ENCODE measurements around the gene COL5A1.

Gene COL5A1

DNA sequence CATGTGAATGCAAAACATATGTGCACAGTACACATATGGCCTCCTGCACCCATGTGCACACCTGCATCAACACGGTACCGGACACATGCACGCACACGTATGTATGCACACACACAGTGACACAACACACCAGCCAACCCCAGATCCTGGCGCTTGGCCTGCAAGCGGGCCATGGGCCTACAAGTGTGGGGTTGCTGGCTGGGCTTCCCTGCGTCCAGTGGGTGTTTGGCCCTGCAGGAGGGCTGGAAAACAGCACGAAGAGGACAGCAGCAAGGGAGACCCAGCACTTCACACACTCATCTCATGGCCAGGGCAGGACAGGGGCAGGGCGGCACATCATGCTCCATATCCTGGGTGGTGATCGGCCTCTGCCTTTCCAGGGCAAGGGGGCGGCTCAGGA is 77.7 kb downstream of the COL5A1 start:
- ATAC-seq: no peak
- TF ChIP-seq GLIS3 (CRISPR knock-in tag; IDR thresholded peaks at IDR 0.05) (no peak), ISL1 (CRISPR knock-in tag; IDR thresholded peaks at IDR 0.05) (no peak), ZNF565 (CRISPR knock-in tag; conservative IDR thresholded peaks at IDR 0.05; ENCODE audit: low read depth) (no peak), SNAI2 (CRISPR knock-in tag; IDR thresholded peaks at IDR 0.05) (no peak), ZNF8 (CRISPR knock-in tag; IDR thresholded peaks at IDR 0.05) (no peak)

DNA sequence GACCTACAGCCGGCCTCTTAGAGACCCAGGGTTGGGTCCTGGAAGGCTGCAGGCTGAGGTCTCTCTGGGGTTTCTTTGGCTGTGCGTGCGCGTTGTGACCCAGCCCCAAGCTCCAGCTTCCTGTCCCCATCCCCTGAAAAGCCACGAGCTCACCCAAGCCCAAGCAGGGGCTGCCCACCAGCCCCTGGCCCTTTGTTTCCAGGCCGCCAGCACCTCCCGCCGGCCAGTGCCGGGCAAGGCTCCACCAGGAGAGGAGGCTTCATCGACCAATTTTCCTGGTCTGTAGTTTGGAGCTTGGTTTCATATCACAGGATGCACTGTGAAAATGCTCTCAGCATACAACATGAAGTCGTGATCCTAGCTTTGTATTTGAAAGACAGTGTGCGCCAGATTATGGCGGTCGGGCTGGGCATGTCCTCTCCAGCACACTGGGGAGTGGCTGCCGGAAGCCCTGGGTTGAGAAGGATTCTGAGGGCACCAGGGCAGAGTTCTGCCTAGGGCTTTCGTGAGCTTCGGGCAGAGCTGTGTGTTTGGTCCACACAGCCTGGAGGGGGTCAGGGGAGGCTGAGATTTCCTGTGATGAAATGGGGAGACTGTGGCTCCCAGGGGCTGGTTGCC is 78.6 kb downstream of the COL5A1 start:
- TF ChIP-seq ZFP3 (CRISPR knock-in tag; IDR thresholded peaks at IDR 0.05) (no peak), ARNTL (CRISPR knock-in tag; IDR thresholded peaks at IDR 0.05; ENCODE audit: borderline replicate concordance, low read depth) (no peak), OSR1 (CRISPR knock-in tag; IDR thresholded peaks at IDR 0.05) (no peak), ZC3H10 (CRISPR knock-in tag; IDR thresholded peaks at IDR 0.05) (no peak), SNAI2 (CRISPR knock-in tag; IDR thresholded peaks at IDR 0.05) (no peak), ZFP30 (CRISPR knock-in tag; IDR thresholded peaks at IDR 0.05) (no peak), ZNF8 (CRISPR knock-in tag; IDR thresholded peaks at IDR 0.05) (no peak), PPARA (CRISPR knock-in tag; IDR thresholded peaks at IDR 0.05; ENCODE audit: borderline replicate concordance) (no peak), RARB (CRISPR knock-in tag; IDR thresholded peaks at IDR 0.05) (no peak), CSDC2 (CRISPR knock-in tag; IDR thresholded peaks at IDR 0.05) (no peak), ESRRG (CRISPR knock-in tag; IDR thresholded peaks at IDR 0.05) (no peak), GLIS3 (CRISPR knock-in tag; IDR thresholded peaks at IDR 0.05) (no peak), ZNF70 (CRISPR knock-in tag; IDR thresholded peaks at IDR 0.05) (no peak), TOX (CRISPR knock-in tag; IDR thresholded peaks at IDR 0.05; ENCODE audit: borderline replicate concordance) (no peak), BACH2 (CRISPR knock-in tag; IDR thresholded peaks at IDR 0.05; ENCODE audit: borderline replicate concordance) (no peak), ZNF565 (CRISPR knock-in tag; conservative IDR thresholded peaks at IDR 0.05; ENCODE audit: low read depth) (no peak)
- TF ChIP-seq, protein P1, sequence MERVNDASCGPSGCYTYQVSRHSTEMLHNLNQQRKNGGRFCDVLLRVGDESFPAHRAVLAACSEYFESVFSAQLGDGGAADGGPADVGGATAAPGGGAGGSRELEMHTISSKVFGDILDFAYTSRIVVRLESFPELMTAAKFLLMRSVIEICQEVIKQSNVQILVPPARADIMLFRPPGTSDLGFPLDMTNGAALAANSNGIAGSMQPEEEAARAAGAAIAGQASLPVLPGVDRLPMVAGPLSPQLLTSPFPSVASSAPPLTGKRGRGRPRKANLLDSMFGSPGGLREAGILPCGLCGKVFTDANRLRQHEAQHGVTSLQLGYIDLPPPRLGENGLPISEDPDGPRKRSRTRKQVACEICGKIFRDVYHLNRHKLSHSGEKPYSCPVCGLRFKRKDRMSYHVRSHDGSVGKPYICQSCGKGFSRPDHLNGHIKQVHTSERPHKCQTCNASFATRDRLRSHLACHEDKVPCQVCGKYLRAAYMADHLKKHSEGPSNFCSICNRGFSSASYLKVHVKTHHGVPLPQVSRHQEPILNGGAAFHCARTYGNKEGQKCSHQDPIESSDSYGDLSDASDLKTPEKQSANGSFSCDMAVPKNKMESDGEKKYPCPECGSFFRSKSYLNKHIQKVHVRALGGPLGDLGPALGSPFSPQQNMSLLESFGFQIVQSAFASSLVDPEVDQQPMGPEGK (CRISPR knock-in tag; IDR thresholded peaks at IDR 0.05; ENCODE audit: borderline replicate concordance): no peak
- TF ChIP-seq, protein P2, sequence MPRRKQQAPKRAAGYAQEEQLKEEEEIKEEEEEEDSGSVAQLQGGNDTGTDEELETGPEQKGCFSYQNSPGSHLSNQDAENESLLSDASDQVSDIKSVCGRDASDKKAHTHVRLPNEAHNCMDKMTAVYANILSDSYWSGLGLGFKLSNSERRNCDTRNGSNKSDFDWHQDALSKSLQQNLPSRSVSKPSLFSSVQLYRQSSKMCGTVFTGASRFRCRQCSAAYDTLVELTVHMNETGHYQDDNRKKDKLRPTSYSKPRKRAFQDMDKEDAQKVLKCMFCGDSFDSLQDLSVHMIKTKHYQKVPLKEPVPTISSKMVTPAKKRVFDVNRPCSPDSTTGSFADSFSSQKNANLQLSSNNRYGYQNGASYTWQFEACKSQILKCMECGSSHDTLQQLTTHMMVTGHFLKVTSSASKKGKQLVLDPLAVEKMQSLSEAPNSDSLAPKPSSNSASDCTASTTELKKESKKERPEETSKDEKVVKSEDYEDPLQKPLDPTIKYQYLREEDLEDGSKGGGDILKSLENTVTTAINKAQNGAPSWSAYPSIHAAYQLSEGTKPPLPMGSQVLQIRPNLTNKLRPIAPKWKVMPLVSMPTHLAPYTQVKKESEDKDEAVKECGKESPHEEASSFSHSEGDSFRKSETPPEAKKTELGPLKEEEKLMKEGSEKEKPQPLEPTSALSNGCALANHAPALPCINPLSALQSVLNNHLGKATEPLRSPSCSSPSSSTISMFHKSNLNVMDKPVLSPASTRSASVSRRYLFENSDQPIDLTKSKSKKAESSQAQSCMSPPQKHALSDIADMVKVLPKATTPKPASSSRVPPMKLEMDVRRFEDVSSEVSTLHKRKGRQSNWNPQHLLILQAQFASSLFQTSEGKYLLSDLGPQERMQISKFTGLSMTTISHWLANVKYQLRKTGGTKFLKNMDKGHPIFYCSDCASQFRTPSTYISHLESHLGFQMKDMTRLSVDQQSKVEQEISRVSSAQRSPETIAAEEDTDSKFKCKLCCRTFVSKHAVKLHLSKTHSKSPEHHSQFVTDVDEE (CRISPR knock-in tag; IDR thresholded peaks at IDR 0.05): no peak
- TF ChIP-seq, protein P3, sequence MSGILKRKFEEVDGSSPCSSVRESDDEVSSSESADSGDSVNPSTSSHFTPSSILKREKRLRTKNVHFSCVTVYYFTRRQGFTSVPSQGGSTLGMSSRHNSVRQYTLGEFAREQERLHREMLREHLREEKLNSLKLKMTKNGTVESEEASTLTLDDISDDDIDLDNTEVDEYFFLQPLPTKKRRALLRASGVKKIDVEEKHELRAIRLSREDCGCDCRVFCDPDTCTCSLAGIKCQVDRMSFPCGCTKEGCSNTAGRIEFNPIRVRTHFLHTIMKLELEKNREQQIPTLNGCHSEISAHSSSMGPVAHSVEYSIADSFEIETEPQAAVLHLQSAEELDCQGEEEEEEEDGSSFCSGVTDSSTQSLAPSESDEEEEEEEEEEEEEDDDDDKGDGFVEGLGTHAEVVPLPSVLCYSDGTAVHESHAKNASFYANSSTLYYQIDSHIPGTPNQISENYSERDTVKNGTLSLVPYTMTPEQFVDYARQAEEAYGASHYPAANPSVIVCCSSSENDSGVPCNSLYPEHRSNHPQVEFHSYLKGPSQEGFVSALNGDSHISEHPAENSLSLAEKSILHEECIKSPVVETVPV (CRISPR knock-in tag; IDR thresholded peaks at IDR 0.05): no peak
- ATAC-seq: no peak

DNA sequence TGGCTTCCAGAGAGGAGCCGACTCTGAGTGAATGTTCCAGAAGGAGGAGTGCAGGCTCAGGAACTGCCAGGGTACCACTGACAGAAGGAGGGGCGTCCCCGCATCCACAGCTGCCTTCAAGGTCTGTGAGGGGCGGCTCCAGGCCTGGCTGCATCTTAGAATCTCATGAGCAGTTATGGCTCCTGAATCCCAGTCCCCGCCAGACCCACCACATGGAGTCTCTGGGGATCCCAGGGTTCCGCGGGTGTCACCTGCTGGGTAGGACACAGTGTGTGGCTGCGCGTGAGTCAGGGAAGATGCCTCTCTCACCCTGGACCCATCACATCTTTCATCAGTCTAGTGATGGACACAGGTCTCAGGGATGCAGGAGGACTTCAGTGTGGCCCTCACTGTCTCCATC is 79.2 kb downstream of the COL5A1 start:
- ATAC-seq: no peak
- no peak for TF ChIP-seq ZNF565 (CRISPR knock-in tag; conservative IDR thresholded peaks at IDR 0.05; ENCODE audit: low read depth)
- TF ChIP-seq TOX (CRISPR knock-in tag; IDR thresholded peaks at IDR 0.05; ENCODE audit: borderline replicate concordance): no peak
- no peak for TF ChIP-seq TCF4 (CRISPR knock-in tag; IDR thresholded peaks at IDR 0.05; ENCODE audit: borderline replicate concordance)
- TF ChIP-seq, protein P4, sequence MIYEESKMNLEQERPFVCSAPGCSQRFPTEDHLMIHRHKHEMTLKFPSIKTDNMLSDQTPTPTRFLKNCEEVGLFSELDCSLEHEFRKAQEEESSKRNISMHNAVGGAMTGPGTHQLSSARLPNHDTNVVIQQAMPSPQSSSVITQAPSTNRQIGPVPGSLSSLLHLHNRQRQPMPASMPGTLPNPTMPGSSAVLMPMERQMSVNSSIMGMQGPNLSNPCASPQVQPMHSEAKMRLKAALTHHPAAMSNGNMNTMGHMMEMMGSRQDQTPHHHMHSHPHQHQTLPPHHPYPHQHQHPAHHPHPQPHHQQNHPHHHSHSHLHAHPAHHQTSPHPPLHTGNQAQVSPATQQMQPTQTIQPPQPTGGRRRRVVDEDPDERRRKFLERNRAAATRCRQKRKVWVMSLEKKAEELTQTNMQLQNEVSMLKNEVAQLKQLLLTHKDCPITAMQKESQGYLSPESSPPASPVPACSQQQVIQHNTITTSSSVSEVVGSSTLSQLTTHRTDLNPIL (CRISPR knock-in tag; IDR thresholded peaks at IDR 0.05; ENCODE audit: low read depth): no peak
- TF ChIP-seq, protein P3 (CRISPR knock-in tag; IDR thresholded peaks at IDR 0.05): no peak

Measured in SK-N-SH treated with all-trans-retinoic acid at 6 μM for 48 hours (cell line).